ENCODE results near the gene PTPN2. TPM values are rescaled to one million over a fixed set of nuclear protein-coding genes. Genes with fewer than 3 reads are reported as not detected.
"Not testable (repeated sequence)": the region's sequence is repeated elsewhere in the genome, so short reads cannot be mapped to it uniquely, and the experiment has no call there.

PTPN2 gene
- polyA plus RNA-seq, 1 experiment: 25.9 TPM

GRCh38 chr18:12765126-12765525 is 118.9 kb downstream of the PTPN2 start:
- no peak for DNase-seq (ENCODE audit: low read depth, low spot score)
- TF ChIP-seq, protein P1, sequence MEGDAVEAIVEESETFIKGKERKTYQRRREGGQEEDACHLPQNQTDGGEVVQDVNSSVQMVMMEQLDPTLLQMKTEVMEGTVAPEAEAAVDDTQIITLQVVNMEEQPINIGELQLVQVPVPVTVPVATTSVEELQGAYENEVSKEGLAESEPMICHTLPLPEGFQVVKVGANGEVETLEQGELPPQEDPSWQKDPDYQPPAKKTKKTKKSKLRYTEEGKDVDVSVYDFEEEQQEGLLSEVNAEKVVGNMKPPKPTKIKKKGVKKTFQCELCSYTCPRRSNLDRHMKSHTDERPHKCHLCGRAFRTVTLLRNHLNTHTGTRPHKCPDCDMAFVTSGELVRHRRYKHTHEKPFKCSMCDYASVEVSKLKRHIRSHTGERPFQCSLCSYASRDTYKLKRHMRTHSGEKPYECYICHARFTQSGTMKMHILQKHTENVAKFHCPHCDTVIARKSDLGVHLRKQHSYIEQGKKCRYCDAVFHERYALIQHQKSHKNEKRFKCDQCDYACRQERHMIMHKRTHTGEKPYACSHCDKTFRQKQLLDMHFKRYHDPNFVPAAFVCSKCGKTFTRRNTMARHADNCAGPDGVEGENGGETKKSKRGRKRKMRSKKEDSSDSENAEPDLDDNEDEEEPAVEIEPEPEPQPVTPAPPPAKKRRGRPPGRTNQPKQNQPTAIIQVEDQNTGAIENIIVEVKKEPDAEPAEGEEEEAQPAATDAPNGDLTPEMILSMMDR (IDR thresholded peaks at IDR 0.05; ENCODE audit: low read depth, low read length): no peak
- H3K27me3 ChIP-seq (ENCODE audit: control insufficient read depth, insufficient read depth, low read length): no peaks in the 10 kb centered on the region
- no peaks in the 10 kb centered on the region for H3K9me3 ChIP-seq (ENCODE audit: control insufficient read depth, insufficient read depth, low read length)
- ChIA-PET CTCF (no interaction called here), POLR2A (no interaction called here)
- no peak overlapping the region for H3K27ac ChIP-seq (ENCODE audit: low read depth, low read length)
- H3K4me3 ChIP-seq (ENCODE audit: low read depth, low read length): no peak overlapping the region

- H3K27ac ChIP-seq (ENCODE audit: low read depth, low read length); H3K9me3 ChIP-seq (ENCODE audit: control insufficient read depth, insufficient read depth, low read length); DNase-seq (ENCODE audit: low read depth, low spot score); CTCF ChIA-PET; H3K27me3 ChIP-seq (ENCODE audit: control insufficient read depth, insufficient read depth, low read length); H3K4me3 ChIP-seq (ENCODE audit: low read depth, low read length); POLR2A ChIA-PET: not testable (repeated sequence)
These were observed 125.5 kb downstream of the PTPN2 start for GRCh38 chr18:12758566-12758965.

GRCh38 chr18:12756619-12757239 is 127.3 kb downstream of the PTPN2 start:
- H3K27ac ChIP-seq (ENCODE audit: low read depth, low read length); H3K4me3 ChIP-seq (ENCODE audit: low read depth, low read length); CTCF ChIA-PET; POLR2A ChIA-PET; H3K27me3 ChIP-seq (ENCODE audit: control insufficient read depth, insufficient read depth, low read length); H3K9me3 ChIP-seq (ENCODE audit: control insufficient read depth, insufficient read depth, low read length); DNase-seq (ENCODE audit: low read depth, low spot score): not testable (repeated sequence)

GRCh38 chr18:12755606-12756005 is 128.4 kb downstream of the PTPN2 start:
- H3K4me3 ChIP-seq (ENCODE audit: low read depth, low read length); H3K27ac ChIP-seq (ENCODE audit: low read depth, low read length); H3K27me3 ChIP-seq (ENCODE audit: control insufficient read depth, insufficient read depth, low read length); POLR2A ChIA-PET; CTCF ChIA-PET; DNase-seq (ENCODE audit: low read depth, low spot score); H3K9me3 ChIP-seq (ENCODE audit: control insufficient read depth, insufficient read depth, low read length): not testable (repeated sequence)

DNA sequence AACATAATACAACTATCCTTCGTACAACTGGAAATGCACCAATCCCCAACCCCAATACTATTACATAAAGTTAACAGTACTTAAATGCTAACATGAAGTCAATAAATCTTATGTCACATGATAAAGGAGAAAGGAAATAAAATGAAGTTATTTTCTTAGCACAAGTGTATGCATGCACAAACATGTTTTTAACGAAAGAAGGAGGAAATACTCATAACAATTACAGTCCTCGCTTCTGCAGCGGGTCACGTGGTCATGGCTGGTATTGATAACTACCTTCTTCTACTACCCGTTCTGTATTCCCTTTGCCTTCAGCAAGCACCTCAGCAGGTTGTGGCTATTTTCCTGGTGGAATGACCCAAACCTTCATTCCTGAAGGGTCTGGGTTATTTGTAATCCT is 129.5 kb downstream of the PTPN2 start:
- ChIA-PET CTCF (interaction anchor here (3.0 kb wide), 1 partner anchor 10 kb away, joined by 11 read pairs; no protein-coding TSS in a partner anchor), POLR2A (no interaction called here)
- H3K9me3 ChIP-seq (ENCODE audit: control insufficient read depth, insufficient read depth, low read length): no peaks in the 10 kb centered on the region
- no peak overlapping the region for H3K4me3 ChIP-seq (ENCODE audit: low read depth, low read length)
- TF ChIP-seq, protein P1 (IDR thresholded peaks at IDR 0.05; ENCODE audit: low read depth, low read length): no peak
- H3K27ac ChIP-seq (ENCODE audit: low read depth, low read length): no peak overlapping the region
- no peak for DNase-seq (ENCODE audit: low read depth, low spot score)
- H3K27me3 ChIP-seq (ENCODE audit: control insufficient read depth, insufficient read depth, low read length): no peaks in the 10 kb centered on the region

DNA sequence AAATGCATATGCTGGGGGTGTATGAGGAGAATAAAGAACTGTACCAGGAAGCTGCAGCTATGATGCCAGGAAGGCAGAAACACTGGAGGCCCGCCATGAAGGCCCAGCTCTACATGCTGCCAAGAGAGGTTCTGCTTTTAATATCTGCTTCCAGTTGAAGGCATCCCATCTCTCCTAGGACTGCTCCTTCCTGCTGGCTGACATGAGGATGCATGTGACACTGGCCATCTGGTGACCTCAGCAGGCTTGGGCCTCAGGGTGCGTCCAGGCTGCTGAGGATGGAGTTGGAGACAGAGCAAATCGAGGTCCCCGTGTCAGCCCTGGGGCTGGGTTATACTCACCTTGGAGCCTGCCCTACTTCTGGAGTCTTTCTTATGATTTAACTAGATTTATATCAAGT is 132.1 kb downstream of the PTPN2 start:
- no peak overlapping the region for H3K27ac ChIP-seq (ENCODE audit: low read depth, low read length)
- H3K4me3 ChIP-seq (ENCODE audit: low read depth, low read length): no peak overlapping the region
- no peak for DNase-seq (ENCODE audit: low read depth, low spot score)
- no peaks in the 10 kb centered on the region; the same call in 1 of the 2 replicates for H3K9me3 ChIP-seq (ENCODE audit: control insufficient read depth, insufficient read depth, low read length)
- H3K27me3 ChIP-seq (ENCODE audit: control insufficient read depth, insufficient read depth, low read length): no peaks in the 10 kb centered on the region
- ChIA-PET POLR2A (interaction anchor here (0.6 kb wide), 1 partner anchor 132 kb away, joined by 6 read pairs; no protein-coding TSS in a partner anchor), CTCF (no interaction called here)
- TF ChIP-seq, protein P1 (IDR thresholded peaks at IDR 0.05; ENCODE audit: low read depth, low read length): no peak
